Stimulated activated CD4-positive, alpha-beta T cell treated with anti-CD3 and anti-CD28 coated beads, Interleukin-12 subunit alpha, Interleukin-12 subunit beta, amount 100 ng/mL, for 24 hours (primary cell): ENCODE results near the gene UBE2L5.

Experiments used
- DNase-seq, 2 experiments: peaks; one replicate each; pipeline ENCODE4 v3.0.0-alpha.2; 2020; ENCODE audit warnings: low read depth in 2 of 2

Gene UBE2L5

DNA sequence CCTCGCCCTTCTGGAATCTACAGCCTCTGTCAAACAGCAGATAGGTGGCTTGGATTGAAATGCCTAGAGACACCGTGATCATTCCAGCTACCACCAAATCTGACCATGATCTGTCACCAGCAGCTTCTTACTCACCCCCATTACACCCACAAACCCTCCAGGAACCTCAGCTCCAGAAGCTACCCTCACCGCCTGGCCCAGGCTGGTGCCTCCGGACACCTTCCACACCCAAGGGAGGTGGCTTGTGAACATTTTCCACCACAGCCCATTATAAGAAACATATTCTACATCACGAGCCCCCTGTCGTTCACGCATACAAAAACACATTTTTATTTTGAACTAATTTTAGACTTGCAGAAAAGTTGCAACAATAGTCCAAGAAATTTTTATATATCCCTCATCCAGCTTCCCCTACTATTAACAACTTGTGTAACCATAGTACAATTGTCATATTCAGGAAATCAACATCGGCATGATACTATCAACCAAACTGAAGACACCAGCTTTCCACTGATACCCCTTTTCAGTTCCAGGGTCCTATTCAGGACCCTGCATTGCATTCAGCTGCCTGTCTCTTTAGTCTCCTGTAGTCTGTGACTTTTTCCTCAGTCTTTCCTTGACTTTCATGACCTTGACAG, 15.4 kb upstream of the UBE2L5 start:
- no peak for DNase-seq

DNA sequence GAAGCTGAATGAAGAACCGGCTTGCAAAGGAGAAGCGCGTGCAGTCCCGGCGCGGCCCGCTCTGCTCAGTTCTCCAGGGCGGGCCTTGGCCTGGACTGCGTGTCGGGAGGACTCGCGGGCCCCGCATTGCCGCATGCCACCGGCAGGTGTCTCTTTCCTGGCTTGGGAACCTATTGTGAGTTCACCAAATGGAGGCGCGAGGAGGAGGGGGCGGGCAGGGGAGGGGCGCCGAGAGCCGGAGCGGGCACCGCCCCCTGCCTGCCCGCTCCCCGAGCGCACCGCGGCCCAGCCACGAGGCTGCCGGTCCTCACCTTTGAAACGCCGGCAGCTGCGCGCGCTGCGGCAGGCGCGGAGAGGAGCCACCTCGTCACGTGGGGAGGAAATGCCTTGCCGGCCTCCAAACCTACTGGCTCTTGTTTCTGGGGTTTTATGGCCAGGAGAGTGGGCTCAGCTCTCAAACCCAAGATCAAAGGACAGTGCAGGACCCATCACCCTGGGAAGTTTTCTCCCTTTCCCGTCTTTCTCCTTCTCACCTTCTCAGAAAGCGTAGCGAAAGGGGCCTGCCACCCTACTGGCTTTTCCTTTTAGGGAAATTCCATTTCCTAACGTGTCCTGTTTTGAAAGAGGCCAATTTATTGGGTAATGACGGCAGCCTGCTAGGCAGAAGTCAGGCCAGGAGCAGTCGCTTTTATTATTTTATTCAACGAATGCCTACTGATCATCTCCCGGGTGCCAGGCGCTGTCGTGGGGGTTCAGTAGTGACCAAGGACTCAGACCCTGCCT, 13.8 kb upstream of the UBE2L5 start:
- DNase-seq: peak; percentile 81 to 96

DNA sequence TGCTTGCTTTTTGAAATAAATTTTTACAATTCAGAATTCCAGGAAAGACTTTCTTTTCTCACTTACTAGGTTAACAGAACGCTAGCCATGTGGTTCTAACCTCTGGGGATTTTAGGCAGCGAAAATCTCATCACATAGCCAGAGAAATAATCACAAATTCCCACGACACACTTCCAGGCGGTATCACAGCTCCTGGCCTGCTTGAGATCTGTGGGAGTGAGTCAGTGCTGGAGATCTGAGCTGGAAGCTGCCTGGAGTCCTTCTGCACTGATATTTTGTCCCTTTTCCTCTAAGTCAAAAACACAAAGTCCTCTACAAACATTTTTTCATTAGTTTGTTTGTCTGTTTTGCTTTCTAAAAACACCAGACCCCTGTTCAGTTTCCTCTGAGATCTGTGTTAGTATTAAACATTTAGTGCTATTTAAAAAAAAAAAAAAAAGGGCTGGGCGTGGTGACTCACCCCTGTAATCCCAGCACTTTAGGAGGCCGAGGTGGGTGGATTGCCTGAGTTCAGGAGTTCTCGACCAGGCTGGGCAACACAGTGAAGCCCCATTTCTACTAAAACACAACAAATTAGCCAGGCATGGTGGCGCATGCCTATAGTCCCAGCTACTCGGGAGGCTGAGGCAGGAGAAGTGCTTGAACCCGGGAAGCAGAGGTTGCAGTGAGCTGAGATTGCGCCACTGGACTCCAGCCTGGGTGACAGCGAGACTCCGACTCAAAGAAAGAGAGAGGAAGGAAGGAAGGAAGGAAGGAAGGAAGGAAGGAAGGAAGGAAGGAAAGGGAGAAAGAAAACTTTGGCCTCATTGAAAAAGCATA, 12.2 kb upstream of the UBE2L5 start:
- DNase-seq: no peak

DNA sequence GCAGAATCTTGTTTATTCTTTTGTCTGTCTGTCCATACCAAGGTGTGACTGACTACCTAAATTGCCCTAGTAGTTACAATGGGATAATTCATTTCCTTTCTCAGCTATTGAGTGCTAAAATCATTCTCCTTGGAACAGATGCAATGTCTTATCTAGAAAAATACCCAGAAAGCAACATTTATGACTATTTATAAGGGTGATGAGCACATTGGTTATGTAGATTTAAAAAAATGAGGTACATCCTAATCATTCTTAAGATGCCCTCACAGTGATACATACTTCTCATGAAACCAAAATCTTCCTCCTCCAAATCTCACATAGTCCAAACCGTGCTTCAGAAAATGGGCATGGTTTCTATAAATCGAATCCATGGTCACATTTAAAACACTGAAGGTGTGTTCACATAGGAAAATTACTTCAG, 11.6 kb upstream of the UBE2L5 start:
- DNase-seq: no peak

DNA sequence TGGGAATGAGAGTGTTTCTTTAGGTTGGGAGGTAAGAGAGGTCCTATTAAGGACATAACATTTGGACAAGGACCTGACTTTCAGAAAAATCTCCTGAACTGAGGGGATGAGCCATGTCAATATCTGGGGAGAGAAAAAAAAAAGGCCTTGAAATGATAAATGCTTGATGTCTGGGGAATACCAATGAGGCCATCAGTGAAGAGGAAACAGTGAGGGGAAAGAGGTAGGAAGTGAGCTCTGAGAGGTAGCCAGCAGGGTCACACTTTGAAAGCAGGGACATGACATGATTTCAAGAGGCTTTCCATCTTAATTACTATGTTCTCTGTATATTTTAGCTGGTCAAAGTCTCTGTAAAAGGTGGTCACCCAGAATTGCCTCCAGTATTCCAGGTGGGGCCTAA, 9.9 kb upstream of the UBE2L5 start:
- no peak for DNase-seq

DNA sequence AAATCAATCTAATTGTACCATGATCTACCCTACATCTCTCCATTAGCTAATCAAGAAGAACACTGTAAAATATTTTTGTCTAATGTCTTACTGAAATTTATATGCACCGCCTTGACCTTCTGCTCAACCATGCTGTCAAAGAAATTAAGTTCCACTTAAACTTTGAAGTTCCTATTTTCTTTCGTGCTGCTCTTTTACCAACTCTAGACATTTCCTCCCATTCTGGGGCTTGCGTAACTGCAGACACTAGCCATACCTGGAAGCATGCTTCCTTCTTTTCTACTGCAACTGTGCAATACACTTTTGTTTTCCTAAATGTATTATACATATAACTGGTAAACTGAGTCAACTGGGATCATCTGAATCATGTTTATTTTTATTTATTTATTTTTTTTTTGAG, 8.5 kb upstream of the UBE2L5 start:
- no peak for DNase-seq

DNA sequence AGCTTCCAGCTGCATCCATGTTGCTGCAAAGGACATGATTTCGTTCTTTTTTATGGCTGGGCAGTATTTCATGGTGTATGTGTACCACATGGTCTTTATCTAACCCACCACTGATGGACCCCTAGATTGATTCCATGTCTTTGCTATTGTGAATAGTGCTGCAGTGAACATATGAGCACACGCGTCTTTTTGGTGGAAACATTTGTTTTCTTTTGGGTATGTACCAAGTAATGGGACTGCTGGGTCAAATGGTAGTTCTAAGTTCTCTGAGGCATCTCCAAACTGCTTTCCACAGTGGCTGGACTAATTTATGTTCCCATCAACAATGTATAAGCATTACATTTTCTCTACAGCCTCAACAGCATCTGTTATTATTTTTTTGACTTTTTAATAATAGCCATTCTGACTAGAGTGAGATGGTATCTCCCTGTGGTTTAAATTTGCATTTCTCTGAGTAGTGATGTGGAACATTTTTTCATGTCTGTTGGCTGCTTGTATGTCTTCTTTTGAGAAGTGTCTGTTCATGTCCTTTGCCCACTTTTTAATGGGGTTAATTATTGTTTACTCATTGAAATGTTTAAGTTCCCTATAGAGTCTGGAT, 6.8 kb upstream of the UBE2L5 start:
- DNase-seq: no peak

DNA sequence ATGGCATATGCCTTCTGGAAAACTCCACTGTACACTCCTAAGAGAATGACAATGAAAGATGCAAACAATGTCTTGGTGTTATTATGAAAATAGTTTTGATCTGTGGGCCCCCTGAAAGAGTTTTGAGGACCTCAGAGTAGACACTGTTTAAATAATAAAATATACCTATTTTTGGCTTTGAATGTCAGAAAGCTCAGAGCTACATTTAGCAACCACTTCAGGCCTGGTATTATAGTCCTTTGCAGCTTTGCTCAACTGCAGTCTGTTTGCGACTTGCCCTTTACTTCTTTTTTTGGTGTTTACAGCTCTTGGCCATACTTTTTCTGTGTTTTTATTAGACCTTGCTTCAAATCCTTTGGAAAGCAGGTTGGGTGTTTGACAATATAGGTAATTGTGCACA, 5.8 kb upstream of the UBE2L5 start:
- DNase-seq: no peak

DNA sequence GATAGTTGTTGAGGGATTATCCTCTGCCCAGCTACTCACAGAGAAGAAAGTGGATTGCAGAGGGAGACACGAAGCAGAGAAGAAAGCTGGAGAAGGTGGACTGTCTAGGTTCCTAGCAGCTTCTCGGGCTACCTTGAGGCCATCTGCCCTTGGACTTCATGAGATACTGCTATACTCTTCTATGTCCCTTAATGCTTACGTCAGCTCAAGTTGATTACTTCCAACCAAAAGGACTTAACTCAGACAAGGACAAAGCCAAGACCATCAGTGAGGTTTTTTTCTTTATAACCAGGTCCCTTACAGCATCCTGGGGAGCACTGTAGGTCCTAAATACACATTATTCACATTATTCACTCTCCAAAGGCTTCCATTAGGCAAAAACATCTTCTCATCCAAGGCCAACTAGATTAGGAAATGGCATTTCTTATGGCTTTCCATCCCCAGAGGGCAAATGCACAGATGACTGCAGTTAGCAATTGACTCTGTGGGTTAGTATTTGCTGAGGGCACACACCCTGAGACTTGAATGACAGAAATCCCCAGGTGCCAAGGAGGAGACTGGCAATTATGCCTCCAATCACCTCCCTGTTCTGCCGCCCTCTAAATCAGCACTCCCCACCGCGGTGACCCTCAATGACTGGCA, 4.1 kb upstream of the UBE2L5 start:
- DNase-seq: no peak

DNA sequence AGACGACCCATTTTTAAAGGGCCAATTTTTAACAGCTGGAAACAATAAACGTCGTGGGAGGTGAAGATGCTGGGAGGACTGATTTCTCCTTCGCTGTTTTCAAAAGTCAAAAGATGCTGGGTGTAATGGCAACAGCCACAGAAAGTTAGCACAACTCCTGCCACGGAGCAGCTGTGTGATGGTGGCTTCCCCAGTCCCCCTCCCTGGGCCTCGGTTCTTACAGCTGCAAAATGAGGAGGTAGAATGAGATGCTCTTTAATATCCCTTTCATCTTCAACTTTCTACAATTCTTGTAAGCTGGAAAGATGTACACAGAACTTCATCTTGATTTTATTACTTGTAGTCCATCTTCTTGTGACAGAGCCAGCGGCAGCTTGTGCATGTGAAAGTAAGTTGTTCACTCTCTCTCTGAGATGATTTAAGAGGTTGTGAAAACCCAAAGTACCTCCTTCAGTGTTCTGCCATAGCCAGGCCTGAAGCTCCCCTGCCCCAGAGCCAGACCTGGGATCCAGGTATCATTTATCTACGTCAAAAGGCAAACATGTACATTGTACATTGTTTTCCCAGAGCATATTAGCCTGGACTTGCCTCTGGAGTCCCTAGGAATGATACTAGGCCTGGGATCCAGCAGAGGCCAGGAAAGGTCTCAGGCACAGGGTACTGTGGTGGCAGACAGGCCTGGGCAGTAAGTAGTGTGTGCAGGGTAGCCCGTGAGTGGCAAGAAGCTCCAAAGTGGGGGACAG, 3.4 kb upstream of the UBE2L5 start:
- DNase-seq: no peak

DNA sequence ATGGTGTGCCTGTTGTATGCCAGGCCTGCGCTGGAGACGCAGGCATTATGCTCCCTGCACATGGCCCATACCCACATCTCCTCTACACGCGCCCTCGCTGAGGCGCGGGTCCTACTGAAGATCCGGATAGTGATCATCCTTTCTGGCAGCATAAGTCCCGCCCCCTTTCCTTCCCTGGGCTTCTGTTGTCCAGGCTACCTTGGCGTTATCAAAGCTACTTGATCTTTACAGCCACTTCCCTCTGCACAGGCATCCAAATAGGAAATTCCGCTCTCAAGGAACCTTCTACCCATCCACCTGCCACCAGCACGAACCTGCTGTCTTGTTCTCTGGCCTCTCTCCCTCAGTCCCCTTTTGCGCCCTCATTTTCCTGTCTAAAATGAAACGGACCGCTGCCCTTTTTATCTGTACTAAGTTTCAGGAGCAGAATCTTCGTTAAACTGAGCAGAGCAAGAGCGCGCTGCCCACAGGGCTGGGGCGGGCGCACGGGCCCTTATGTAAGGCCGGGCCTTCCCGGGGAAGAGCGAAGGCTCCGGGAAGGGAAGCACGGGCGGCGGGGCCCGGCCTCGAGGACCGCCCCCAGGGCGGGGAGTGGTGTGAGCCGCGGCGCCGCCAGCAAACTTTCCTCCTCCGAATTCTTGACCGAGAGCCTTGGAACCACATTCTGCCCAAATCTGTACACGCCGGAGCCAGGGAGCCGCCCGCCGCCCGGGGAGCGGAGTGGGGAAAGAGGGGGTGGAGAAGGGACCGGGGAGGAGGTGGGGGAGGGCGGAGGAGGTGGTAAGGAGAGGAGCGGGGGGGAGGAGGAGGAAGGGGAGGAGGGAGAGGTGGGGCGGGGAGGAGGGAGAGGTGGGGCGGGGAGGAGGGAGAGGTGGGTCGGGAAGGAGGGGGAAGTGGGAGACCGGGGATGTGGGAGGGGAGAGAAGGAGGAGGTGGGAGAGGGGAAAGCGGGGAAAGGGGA, 920 bp upstream of the UBE2L5 start:
- peak in 1 of 2 experiments; percentile 45 for DNase-seq

DNA sequence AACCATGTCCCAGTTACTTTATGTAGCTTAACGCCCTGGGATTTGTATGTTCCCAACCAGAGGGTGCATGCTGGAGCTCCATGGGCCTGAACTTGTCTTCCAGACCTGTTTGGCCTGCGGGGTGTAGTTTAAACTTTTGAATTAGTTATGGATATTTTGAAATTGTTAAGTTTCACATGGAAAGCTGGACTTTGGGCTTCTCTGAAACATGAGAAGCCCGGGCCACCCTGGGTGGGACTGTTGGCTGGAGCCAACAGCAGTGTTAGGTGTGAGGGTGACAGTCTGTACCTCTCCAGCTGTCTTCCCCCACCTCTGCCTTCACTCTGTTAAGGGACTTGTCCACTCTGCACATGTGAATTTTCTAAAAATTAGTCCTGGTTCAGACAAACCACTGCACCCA, 1.6 kb downstream of the UBE2L5 start:
- DNase-seq: no peak

DNA sequence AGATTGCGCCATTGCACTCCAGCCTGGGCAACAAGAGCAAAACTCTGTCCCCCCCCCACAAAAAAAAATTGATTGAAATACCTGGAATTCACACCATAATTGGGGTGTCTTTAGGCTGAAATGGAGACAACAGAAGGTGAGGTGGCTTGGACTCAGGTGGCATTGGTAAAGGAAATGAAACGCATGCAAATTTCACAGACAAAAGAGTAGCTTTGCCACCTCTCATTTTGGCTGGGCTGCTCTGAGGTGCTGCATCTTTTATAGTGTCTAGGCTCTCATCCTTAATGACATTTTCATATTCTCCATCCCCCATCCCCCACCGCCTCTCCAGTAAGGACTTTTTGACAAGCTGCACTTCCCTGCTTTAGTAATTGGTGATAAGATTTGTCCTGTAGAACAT, 6.9 kb downstream of the UBE2L5 start:
- no peak for DNase-seq

DNA sequence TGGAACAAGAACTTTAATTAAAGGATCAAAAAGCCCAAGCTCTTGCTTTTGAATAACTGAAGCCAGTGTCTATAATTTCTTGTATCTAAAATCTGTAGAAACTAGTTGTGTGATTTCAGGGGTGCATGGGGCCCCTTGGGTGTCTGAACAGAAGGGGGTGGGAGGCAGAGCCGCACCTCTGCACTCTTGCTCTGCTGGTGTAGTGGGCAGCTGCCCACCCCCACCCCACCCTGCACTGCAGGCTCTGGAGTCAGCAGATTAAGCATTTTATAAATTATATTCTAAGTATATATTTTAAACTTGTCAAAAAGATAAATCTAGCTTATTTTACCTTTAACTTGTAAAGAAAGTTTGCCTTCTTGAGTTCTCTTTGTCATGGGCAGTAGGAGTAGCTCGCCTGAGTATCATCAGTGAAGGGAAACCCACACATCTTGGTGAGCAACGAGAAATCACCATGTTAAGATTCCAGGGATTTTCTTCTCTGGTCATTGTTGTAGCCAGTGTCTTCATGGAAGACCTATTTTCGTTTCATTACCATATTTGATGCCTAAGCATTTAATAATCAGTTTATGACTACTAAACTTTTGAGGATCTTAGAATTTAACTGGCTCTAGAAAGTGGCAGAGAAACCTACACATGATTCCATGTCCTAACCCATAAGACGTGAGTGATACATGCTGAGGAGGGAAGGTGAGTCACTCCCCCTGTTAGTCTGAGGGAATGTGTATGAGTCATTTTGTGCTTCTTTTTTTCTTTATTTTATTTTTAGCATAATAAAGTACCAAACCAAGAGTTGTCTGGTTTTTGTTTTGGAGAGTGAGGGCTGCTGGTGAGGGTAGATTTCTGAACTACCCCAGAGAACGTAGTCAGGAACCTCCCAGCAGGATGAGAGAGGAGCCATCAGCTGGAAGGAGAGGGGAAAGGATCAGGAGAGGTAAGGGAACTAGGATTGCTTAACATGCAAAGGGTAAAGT, 7.7 kb downstream of the UBE2L5 start:
- no peak for DNase-seq

DNA sequence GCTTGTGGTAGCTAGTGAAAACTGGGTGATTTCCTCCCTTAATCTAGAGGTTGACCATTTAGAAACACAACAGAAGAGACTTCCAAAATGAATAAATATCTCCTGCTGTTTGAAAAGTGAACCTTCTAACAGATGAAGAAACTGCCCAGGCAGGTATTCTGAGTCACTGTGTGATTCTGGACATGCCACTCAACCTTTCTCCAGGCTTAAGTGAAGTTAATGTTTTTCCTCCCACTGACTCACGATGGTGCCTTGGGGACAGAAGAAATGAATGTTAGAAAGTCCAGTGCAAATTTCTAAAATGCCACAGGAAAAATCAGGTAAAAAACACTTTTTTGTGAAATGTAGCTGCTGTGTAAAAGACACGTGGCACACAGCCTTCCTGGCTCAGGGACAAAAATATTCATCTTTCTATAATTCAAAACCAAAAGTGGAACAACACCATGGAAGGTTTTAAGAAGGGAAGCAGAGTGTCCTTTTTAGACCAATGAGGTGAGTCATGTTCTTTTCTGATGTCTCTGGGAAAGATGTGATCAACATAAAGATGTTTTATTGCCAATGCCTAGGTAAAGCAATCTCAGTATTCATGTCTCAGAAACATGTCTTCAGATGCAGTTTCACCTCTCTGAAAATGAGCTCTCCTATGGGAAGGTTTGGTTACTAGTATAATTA, 9.1 kb downstream of the UBE2L5 start:
- DNase-seq: no peak

DNA sequence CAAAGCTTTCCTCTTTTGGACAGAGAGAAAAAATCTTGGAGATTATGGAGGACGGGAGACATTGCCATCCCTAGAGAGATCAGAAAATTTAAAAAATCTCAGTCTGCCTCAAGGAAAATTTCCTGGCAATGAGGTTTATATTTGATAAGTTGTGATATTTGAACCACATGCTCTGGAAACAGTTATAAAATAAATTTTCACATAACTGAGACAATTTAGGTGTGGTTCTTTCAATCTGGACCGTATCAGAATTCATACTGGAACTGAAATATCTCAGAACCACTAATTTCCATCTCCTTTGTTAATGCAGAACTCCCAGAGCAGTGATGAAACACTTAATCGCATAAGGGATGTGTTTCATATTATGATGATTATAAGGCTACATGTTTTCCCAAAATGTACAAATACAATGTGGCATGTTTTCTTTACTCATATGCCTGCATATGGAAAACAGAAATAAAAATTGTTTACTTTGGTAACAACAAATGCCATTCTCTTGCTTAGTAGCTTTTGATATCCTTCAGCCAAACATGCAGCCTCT, 13.7 kb downstream of the UBE2L5 start:
- no peak for DNase-seq

DNA sequence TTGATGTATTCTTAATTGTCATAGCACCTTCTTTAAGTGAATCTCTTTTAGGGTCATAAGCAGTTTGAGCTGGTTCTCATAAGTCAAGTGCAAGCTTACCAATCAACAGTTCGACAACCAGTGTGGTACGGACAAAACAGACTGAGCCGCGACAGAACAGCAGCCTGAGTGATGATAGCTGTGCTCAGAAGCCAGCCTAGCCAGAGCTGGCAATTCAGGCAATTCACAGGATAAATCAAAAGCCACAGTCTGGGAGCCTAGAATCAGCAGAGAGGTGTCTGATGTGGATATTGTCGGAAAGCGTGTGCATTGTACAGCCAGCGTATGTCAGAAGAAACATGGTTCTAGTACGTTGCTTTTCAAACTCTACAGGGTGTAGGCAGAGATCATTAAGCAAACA, 14.9 kb downstream of the UBE2L5 start:
- no peak for DNase-seq

DNA sequence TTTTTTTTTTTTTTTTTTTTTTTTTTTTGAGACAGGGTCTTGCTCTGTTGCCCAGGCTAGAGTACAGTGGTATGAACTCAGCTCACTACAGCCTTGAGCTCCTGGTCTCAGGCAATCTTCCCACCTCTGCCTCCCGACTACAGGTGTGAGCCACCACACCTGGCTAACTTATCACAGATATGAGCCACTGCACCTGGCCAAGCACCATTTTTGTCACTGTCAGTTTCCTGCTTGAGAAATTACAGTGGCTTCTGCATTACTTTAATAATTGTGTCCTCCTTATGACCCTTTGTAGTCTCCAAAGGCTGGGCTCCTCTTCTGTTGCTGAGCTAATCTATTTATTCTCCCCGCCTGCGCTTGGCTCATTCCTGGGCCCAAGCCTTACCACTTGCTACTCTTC, 16.0 kb downstream of the UBE2L5 start:
- no peak for DNase-seq
